Subcutaneous adipose tissue (tissue), 4 donors: ENCODE measurements around the gene TAMM41. TPM values are rescaled to one million over a fixed set of nuclear protein-coding genes. Genes with fewer than 3 reads are reported as not detected.

Source experiments
- small RNA-seq: library from RNA; depleted of rRNA; stranded (forward); fragments of <200 nt; gene quantifications from one replicate; pipeline ENCODE3, GENCODE V24; 2016
- total RNA-seq, 4 donors: library from RNA; depleted of rRNA; stranded (reverse); fragments of >200 nt; gene quantifications; one replicate each; pipeline ENCODE4 v1.1.0, GENCODE V29; 2016
- TF ChIP-seq, protein P1 (sequence below): fragments of 450-650 bp; IDR thresholded peaks from one replicate; pipeline ENCODE4 v1.5.1; 2016; ENCODE audit warnings: low read depth, mild to moderate bottlenecking, control low read depth, antibody characterized with exemption, moderate library complexity

Gene TAMM41
- total RNA-seq, 4 donors from 2014 or later: 9.5 to 26.0 (median 10.6) TPM

DNA sequence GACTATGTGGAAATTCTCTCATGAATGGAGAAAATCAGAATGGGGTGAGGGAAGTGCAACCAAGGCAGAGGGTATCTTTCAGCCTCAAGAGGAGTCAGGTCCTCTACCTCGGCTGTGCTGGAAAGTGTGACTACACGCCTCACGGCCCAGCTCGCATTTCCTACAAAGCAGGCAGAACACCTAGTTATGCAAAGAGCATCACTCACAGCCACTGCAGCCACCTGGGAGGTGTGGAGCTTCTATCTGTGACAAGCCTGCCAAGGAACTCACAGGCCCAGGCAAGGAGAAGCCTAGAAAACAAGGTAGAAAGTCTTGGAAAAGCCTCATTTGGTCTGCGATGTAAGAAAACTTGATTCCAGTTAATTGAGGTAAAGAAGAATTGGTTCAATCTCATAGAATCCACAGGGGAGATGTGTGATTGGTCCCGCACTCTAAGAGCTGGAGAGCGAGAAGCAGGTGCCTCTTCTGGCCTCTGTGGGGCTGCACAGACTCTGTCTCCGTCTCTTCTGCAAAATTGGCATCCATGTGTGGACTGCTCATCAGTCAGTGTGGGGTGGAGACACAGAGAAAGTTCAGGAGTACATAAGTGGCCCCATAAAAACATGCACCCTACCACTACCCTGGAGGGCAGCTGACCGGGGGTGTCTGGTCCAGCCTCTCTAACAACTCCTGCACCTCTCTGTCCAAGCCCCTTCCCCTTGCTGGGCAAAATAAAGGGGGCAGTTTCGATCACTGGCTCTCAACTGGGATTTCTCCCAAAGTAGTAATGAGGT is 76.8 kb downstream of the TAMM41 start:
- TF ChIP-seq, protein P1, sequence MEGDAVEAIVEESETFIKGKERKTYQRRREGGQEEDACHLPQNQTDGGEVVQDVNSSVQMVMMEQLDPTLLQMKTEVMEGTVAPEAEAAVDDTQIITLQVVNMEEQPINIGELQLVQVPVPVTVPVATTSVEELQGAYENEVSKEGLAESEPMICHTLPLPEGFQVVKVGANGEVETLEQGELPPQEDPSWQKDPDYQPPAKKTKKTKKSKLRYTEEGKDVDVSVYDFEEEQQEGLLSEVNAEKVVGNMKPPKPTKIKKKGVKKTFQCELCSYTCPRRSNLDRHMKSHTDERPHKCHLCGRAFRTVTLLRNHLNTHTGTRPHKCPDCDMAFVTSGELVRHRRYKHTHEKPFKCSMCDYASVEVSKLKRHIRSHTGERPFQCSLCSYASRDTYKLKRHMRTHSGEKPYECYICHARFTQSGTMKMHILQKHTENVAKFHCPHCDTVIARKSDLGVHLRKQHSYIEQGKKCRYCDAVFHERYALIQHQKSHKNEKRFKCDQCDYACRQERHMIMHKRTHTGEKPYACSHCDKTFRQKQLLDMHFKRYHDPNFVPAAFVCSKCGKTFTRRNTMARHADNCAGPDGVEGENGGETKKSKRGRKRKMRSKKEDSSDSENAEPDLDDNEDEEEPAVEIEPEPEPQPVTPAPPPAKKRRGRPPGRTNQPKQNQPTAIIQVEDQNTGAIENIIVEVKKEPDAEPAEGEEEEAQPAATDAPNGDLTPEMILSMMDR: no peak

DNA sequence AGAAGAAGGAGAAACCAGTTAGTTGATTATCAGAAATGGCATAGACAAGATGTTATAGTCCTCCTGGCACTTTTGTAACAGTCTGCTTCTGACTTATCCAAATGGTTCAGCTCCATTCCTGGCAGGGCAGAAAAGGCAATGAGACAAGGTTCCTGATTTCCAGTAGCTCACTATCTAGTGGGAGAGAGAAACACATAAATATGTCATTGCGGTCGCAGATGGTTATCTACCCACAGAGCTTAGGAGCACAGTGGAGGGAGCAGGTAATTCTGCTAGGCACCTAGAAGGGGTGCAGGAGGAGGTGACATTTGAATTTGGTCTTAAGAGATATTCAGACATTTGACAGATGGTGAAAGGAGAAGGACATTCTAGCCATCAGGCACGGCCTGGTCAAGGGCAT is 78.1 kb downstream of the TAMM41 start:
- TF ChIP-seq, protein P1: no peak

DNA sequence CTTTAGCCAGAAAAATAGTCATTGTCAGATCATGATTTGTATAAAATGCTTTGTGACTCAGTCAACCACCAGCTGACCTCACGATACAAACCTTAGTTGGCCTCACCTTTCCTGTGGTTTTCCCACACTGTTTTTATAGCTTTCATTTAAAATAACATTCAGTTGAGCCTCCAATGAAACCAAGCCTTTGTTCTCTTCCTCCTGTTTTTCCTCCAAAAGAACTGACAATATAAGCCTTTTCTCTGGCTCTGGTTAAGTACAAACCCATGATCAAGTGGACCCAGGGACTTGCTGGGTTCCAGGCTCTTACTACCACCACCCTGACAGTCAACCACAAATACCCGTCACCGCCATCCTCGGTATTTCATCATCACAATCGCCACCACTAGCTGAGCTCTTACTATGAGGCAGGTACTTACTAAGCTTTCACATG is 81.7 kb downstream of the TAMM41 start:
- TF ChIP-seq, protein P1: no peak

DNA sequence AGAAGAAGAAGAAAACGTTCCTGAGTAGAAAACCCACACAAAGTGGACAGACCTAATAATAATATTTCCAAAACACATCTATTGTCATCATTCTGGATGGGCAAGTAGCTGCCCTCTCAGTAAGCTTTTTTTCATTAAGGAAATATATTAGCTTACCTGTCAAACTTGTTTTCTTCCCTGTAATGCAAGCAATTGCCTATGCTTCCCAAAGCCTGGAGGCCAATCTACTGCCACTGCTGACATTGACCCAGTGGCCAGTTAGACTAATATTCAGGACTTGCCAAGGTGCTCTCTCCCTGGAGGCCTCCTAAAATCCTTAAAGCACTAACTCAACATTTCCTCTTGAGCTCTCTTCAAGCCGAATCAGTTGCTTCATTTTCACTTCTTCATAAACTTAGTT is 86.7 kb downstream of the TAMM41 start:
- TF ChIP-seq, protein P1: no peak

DNA sequence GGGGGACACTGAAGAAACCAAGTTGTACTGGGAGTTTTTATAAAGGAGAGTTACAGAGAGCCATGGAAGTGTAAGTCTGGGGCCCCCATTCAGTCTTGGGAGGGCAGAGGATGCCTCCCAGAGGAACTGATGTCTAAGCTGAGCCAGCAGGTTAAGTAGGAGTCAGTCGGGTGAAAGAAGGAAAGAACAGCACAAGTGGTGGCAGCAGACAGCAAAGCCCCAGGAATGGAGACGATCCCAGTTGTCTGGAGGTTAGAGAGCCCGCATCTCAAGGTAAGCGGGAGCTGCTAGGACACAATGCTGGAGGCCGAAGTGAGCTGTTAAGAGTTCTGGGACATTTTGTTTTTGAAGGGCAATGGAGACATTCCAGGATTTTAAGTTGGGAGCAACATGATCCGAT is 88.8 kb downstream of the TAMM41 start:
- TF ChIP-seq, protein P1: no peak

DNA sequence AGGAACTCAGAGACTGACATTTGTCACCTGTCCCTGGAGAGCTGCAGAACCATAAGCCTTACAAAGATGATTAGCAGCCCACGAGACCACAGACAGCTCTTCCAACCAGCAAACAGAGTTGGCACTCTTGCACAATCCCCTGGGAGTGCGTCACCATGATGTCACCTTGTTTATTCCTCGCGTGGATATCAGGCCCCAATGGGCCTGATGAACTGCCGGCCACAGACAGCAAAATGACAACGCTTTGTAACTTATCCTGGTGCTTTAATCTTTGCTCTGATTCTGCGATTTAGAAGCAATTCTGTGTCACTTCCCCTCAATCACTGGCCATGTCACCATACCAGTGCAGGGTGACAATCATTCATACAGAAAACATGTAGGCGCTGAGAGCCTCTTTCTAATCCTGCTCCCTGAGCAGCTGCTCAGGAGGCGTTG is 89.2 kb downstream of the TAMM41 start:
- TF ChIP-seq, protein P1: no peak

DNA sequence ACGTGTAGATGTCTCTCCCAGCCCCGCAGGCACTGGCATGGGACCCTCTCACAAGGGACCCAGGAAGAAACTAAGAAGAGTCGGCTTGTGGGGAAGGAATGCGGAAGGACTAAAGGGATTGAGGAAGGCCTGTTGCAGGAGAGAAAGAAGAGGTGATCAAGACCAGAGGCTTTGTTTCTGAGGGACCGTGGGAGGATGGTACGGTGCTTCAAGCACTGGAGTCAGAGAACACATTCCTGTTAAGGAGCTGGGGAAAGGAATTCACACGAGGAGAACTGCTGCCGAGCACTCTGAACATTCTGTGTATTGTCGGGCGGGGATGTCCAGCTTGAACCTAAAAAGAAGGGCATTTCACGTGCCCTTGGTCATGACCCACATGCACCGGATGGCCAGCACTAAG is 91.4 kb downstream of the TAMM41 start:
- TF ChIP-seq, protein P1: no peak

Small RNA genes within 50 kb of the gene (small RNA-seq; reads per million reads assigned to genes)
- not detected for gene CYCSP12

Other genes with a start within 250 kb of the TAMM41 start
- gene VGLL4, start 203.0 kb downstream of the TAMM41 start, total RNA-seq: 10 to 100 TPM; 37.6 to 47.8 (median 40.4) TPM
- 10 to 100 TPM; 15.6 to 59.0 (median 33.7) TPM for gene SYN2, start 157.5 kb upstream of the TAMM41 start, total RNA-seq